SH-SY5Y (cell line): ENCODE results near the gene ATP6V1A.

Source experiments
- GATA2 ChIP-seq: IDR thresholded peaks from 2 replicates; pipeline ENCODE4 v1.6.1; 2011; ENCODE audit warnings: mild to moderate bottlenecking, low read depth, low read length
- GATA3 ChIP-seq: IDR thresholded peaks from 2 replicates; pipeline ENCODE4 v1.6.1; 2011; ENCODE audit warnings: low read depth, mild to moderate bottlenecking, low read length, moderate library complexity

GRCh38 chr3:113852506-113852905, 105.7 kb downstream of the ATP6V1A start:
- TF ChIP-seq GATA2 (no peak), GATA3 (no peak)
